Liver (tissue), 3 donors: Measurements from ENCODE around the gene KCNJ11.

Experiments used
- HNF4A ChIP-seq, 2 donors: conservative IDR thresholded peaks; 2 replicates each; pipeline ENCODE4 v1.6.1; 2016; ENCODE audit warnings: antibody characterized with exemption in 2 of 2, mild to moderate bottlenecking in 2 of 2
- JUND ChIP-seq, 2 donors: IDR thresholded peaks; 2 replicates each; pipeline ENCODE4 v1.6.1; 2016; ENCODE audit warnings: antibody characterized with exemption in 2 of 2
- RAD21 ChIP-seq, 2 donors: IDR thresholded peaks; 2 replicates each; pipeline ENCODE4 v1.6.1; 2016; ENCODE audit warnings: antibody characterized with exemption in 2 of 2, mild to moderate bottlenecking in 2 of 2
- TAF1 ChIP-seq: conservative IDR thresholded peaks from 2 replicates; pipeline ENCODE4 v1.6.1; 2016; ENCODE audit warnings: antibody characterized with exemption, mild to moderate bottlenecking
- YY1 ChIP-seq: IDR thresholded peaks from 2 replicates; pipeline ENCODE4 v1.6.1; 2016; ENCODE audit warnings: antibody characterized with exemption, mild to moderate bottlenecking
- TF ChIP-seq, protein P1 (sequence below): fragments of 150-350 bp; IDR thresholded peaks from 2 replicates; pipeline ENCODE4 v1.5.1; 2017; ENCODE audit warnings: improper control_type of control experiment, low read depth, low read length; ENCODE audit not compliant: missing input control
- TF ChIP-seq, protein P2 (sequence below): IDR thresholded peaks from 2 replicates; pipeline ENCODE4 v1.6.1; 2016; ENCODE audit warnings: antibody characterized with exemption
- TF ChIP-seq, protein P3 (sequence below): IDR thresholded peaks from 2 replicates; pipeline ENCODE4 v1.6.1; 2016; ENCODE audit warnings: antibody characterized with exemption, mild to moderate bottlenecking
- donor health status: healthy.
- donor health status: healthy.

DNA sequence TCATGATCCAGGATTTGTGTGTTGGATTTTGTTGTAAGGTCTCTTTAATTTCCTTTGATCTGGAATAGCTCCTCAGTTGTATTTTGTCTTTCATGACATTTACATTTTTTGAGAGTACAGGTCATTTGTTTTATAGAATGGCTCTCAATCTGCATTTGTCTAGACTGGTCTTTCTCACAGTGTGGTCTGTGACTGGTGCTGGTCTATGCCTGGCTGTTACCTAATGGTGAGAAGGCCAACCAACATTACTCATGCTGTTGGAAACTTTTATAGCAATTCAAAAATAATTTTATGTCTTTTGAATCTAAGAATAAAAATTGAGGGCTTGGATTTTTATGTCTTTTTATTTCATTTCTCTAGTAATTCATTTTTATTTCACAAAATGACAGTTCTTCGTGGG is 40.8 kb downstream of the KCNJ11 start:
- TF ChIP-seq, protein P1, sequence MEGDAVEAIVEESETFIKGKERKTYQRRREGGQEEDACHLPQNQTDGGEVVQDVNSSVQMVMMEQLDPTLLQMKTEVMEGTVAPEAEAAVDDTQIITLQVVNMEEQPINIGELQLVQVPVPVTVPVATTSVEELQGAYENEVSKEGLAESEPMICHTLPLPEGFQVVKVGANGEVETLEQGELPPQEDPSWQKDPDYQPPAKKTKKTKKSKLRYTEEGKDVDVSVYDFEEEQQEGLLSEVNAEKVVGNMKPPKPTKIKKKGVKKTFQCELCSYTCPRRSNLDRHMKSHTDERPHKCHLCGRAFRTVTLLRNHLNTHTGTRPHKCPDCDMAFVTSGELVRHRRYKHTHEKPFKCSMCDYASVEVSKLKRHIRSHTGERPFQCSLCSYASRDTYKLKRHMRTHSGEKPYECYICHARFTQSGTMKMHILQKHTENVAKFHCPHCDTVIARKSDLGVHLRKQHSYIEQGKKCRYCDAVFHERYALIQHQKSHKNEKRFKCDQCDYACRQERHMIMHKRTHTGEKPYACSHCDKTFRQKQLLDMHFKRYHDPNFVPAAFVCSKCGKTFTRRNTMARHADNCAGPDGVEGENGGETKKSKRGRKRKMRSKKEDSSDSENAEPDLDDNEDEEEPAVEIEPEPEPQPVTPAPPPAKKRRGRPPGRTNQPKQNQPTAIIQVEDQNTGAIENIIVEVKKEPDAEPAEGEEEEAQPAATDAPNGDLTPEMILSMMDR, result no peak
- TF ChIP-seq, protein P2, sequence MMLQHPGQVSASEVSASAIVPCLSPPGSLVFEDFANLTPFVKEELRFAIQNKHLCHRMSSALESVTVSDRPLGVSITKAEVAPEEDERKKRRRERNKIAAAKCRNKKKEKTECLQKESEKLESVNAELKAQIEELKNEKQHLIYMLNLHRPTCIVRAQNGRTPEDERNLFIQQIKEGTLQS, result no peak
- TF ChIP-seq JUND (IDR thresholded peaks at IDR 0.05) (no peak), HNF4A (conservative IDR thresholded peaks at IDR 0.05) (no peak), YY1 (no peak), RAD21 (IDR thresholded peaks at IDR 0.05) (no peak), TAF1 (no peak)
- TF ChIP-seq, protein P3, sequence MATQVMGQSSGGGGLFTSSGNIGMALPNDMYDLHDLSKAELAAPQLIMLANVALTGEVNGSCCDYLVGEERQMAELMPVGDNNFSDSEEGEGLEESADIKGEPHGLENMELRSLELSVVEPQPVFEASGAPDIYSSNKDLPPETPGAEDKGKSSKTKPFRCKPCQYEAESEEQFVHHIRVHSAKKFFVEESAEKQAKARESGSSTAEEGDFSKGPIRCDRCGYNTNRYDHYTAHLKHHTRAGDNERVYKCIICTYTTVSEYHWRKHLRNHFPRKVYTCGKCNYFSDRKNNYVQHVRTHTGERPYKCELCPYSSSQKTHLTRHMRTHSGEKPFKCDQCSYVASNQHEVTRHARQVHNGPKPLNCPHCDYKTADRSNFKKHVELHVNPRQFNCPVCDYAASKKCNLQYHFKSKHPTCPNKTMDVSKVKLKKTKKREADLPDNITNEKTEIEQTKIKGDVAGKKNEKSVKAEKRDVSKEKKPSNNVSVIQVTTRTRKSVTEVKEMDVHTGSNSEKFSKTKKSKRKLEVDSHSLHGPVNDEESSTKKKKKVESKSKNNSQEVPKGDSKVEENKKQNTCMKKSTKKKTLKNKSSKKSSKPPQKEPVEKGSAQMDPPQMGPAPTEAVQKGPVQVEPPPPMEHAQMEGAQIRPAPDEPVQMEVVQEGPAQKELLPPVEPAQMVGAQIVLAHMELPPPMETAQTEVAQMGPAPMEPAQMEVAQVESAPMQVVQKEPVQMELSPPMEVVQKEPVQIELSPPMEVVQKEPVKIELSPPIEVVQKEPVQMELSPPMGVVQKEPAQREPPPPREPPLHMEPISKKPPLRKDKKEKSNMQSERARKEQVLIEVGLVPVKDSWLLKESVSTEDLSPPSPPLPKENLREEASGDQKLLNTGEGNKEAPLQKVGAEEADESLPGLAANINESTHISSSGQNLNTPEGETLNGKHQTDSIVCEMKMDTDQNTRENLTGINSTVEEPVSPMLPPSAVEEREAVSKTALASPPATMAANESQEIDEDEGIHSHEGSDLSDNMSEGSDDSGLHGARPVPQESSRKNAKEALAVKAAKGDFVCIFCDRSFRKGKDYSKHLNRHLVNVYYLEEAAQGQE, result no peak
